HL-60 (cell line): ENCODE results near the gene DNASE1L2.
"Not testable (repeated sequence)": the region's sequence is repeated elsewhere in the genome, so short reads cannot be mapped to it uniquely, and the experiment has no call there.

Source experiments
- DNase-seq, 2 experiments: peaks; one replicate each; pipeline ENCODE4 v3.0.0-alpha.2; 2010 to 2020; ENCODE audit warnings: low read depth in 1 of 2, low spot score in 1 of 2
- H3K27ac ChIP-seq: fragments of 250-450 bp; sonication (Bioruptor Pico); replicated peaks from 2 replicates; pipeline ENCODE4 v1.5.1; 2020; ENCODE audit warnings: mild to moderate bottlenecking, moderate library complexity
- H3K27me3 ChIP-seq: fragments of 250-450 bp; sonication (Bioruptor Pico); 2 replicates; pipeline ENCODE4 v1.5.1; 2021; ENCODE audit warnings: mild to moderate bottlenecking, moderate library complexity; ENCODE audit not compliant: insufficient read depth, poor library complexity, severe bottlenecking
- H3K4me3 ChIP-seq: replicated peaks from 2 replicates; pipeline ENCODE4 v1.5.1; 2011; ENCODE audit warnings: mild to moderate bottlenecking, control low read depth, low read length; ENCODE audit not compliant: insufficient read depth
- GABPA ChIP-seq: IDR thresholded peaks from 2 replicates; pipeline ENCODE4 v1.6.1; 2012; ENCODE audit warnings: low read depth
- POLR2AphosphoS5 ChIP-seq: IDR thresholded peaks from 2 replicates; pipeline ENCODE4 v1.6.1; 2012; ENCODE audit warnings: low read depth
- SPI1 ChIP-seq: IDR thresholded peaks from 2 replicates; pipeline ENCODE4 v1.6.1; 2012; ENCODE audit warnings: low read depth, mild to moderate bottlenecking, borderline replicate concordance
- TF ChIP-seq, protein P1 (sequence below): IDR thresholded peaks from one replicate; pipeline ENCODE4 v1.5.1; 2011; ENCODE audit warnings: low read length, control low read depth, inconsistent platforms; ENCODE audit not compliant: insufficient read depth
- TF ChIP-seq, protein P2 (sequence below): IDR thresholded peaks from 2 replicates; pipeline ENCODE4 v1.6.1; 2012; ENCODE audit warnings: low read depth; ENCODE audit not compliant: insufficient replicate concordance

The DNASE1L2 gene

GRCh38 chr16:2256531-2257140 is 20.4 kb downstream of the DNASE1L2 start:
- no peak overlapping the region for H3K4me3 ChIP-seq
- no peak overlapping the region for H3K27ac ChIP-seq
- no peak for DNase-seq
- no peaks in the 10 kb centered on the region for H3K27me3 ChIP-seq
- TF ChIP-seq, protein P1, sequence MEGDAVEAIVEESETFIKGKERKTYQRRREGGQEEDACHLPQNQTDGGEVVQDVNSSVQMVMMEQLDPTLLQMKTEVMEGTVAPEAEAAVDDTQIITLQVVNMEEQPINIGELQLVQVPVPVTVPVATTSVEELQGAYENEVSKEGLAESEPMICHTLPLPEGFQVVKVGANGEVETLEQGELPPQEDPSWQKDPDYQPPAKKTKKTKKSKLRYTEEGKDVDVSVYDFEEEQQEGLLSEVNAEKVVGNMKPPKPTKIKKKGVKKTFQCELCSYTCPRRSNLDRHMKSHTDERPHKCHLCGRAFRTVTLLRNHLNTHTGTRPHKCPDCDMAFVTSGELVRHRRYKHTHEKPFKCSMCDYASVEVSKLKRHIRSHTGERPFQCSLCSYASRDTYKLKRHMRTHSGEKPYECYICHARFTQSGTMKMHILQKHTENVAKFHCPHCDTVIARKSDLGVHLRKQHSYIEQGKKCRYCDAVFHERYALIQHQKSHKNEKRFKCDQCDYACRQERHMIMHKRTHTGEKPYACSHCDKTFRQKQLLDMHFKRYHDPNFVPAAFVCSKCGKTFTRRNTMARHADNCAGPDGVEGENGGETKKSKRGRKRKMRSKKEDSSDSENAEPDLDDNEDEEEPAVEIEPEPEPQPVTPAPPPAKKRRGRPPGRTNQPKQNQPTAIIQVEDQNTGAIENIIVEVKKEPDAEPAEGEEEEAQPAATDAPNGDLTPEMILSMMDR, result no peak
- no peak for TF ChIP-seq GABPA
- no peak for TF ChIP-seq POLR2AphosphoS5
- TF ChIP-seq, protein P2, sequence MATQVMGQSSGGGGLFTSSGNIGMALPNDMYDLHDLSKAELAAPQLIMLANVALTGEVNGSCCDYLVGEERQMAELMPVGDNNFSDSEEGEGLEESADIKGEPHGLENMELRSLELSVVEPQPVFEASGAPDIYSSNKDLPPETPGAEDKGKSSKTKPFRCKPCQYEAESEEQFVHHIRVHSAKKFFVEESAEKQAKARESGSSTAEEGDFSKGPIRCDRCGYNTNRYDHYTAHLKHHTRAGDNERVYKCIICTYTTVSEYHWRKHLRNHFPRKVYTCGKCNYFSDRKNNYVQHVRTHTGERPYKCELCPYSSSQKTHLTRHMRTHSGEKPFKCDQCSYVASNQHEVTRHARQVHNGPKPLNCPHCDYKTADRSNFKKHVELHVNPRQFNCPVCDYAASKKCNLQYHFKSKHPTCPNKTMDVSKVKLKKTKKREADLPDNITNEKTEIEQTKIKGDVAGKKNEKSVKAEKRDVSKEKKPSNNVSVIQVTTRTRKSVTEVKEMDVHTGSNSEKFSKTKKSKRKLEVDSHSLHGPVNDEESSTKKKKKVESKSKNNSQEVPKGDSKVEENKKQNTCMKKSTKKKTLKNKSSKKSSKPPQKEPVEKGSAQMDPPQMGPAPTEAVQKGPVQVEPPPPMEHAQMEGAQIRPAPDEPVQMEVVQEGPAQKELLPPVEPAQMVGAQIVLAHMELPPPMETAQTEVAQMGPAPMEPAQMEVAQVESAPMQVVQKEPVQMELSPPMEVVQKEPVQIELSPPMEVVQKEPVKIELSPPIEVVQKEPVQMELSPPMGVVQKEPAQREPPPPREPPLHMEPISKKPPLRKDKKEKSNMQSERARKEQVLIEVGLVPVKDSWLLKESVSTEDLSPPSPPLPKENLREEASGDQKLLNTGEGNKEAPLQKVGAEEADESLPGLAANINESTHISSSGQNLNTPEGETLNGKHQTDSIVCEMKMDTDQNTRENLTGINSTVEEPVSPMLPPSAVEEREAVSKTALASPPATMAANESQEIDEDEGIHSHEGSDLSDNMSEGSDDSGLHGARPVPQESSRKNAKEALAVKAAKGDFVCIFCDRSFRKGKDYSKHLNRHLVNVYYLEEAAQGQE, result no peak
- TF ChIP-seq SPI1, result no peak

DNA sequence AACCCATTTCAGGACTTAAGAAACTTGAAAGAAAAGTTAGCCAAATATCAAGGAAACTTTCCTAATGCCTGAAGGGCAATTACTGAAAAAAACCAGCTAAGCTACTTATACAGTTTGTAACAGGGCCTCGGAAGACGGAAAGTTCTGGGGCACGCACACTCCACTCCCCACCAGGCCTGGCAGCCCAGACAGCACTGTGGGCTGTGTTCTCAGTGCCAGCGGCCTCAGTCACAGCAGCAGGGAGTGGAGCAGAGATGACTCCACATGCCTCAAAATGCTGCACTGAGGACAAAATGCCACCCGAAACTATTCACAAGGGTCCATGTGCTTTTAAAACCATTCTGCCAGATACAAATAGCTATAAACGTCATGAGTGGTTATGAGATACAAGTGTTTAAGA is 21.5 kb downstream of the DNASE1L2 start:
- Histone ChIP-seq H3K4me3 (no peak overlapping the region), H3K27me3 (no peaks in the 10 kb centered on the region), H3K27ac (no peak overlapping the region)
- no peak for DNase-seq
- TF ChIP-seq, protein P2, result no peak
- no peak for TF ChIP-seq SPI1
- no peak for TF ChIP-seq POLR2AphosphoS5
- TF ChIP-seq GABPA, result no peak
- TF ChIP-seq, protein P1, result no peak

DNA sequence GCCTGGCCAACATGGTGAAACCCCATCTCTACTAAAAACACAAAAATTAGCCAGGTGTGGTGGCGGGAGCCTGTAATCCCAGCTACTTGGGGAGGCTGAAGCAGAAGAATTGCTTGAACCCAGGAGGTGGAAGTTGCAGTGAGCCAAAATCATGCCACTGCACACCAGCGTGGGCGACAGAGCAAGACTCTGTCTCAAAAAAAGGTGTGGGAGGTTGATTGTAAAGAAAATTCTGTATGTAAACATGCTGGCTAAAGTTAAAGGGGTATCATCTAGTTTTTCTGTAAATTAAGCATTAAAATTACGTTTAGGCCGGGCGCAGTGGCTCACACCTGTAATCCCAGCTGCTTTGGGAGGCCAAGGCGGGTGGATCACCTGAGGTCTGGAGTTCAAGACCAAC is 22.3 kb downstream of the DNASE1L2 start:
- not testable (repeated sequence) for H3K27ac ChIP-seq, DNase-seq, H3K4me3 ChIP-seq, H3K27me3 ChIP-seq

- Histone ChIP-seq H3K27me3 (no peaks in the 10 kb centered on the region), H3K27ac (no peak overlapping the region), H3K4me3 (no peak overlapping the region)
- no peak for DNase-seq
- TF ChIP-seq GABPA (no peak), SPI1 (no peak), POLR2AphosphoS5 (no peak)
- TF ChIP-seq, protein P1, result no peak
- TF ChIP-seq, protein P2, result no peak
These were observed 24.0 kb downstream of the DNASE1L2 start for GRCh38 chr16:2260250-2260649.

- not testable (repeated sequence) for DNase-seq, H3K4me3 ChIP-seq, H3K27ac ChIP-seq, H3K27me3 ChIP-seq
These were observed 26.8 kb downstream of the DNASE1L2 start for GRCh38 chr16:2263026-2263425.

- DNase-seq, H3K27me3 ChIP-seq: not testable (repeated sequence)
- peak overlapping the region; percentile 97 for H3K27ac ChIP-seq
- H3K4me3 ChIP-seq, result peak overlapping the region; percentile 88
These were observed 30.6 kb downstream of the DNASE1L2 start for GRCh38 chr16:2266887-2267286.
